ENCODE measurements around the gene RNF25.

Gene RNF25

GRCh38 chr2:218710687-218711549, 39.1 kb upstream of the RNF25 start, which contains the start of gene TTLL4:
TTLL4 (plus strand) TSS chr2:218710835; CDS start chr2:218737677, 26,842 bp downstream.
- TF ChIP-seq TAF1 (IDR thresholded peaks at IDR 0.05; ENCODE audit: borderline replicate concordance, insufficient read depth, low read length): no peak
- TF ChIP-seq REST (IDR thresholded peaks at IDR 0.05; ENCODE audit: insufficient read depth in 1 of 2, low read depth in 2 of 2, low read length in 2 of 2): no peak
- TF ChIP-seq POLR2AphosphoS5 (IDR thresholded peaks at IDR 0.05; ENCODE audit: low read depth, low read length): peak; percentile 51; the same call in 1 of the 2 replicates
- TF ChIP-seq FOXP2 (optimal IDR thresholded peaks at IDR 0.05; ENCODE audit: borderline replicate concordance, extremely low read depth, extremely low read length, insufficient read depth): peak; percentile 83
- no peak for TF ChIP-seq SIN3A (IDR thresholded peaks at IDR 0.05; ENCODE audit: borderline replicate concordance, insufficient read depth, low read length)

- TF ChIP-seq FOXP2 (optimal IDR thresholded peaks at IDR 0.05; ENCODE audit: borderline replicate concordance, extremely low read depth, extremely low read length, insufficient read depth): no peak
- no peak for TF ChIP-seq REST (IDR thresholded peaks at IDR 0.05; ENCODE audit: insufficient read depth in 1 of 2, low read depth in 2 of 2, low read length in 2 of 2)
- TF ChIP-seq SIN3A (IDR thresholded peaks at IDR 0.05; ENCODE audit: borderline replicate concordance, insufficient read depth, low read length): no peak
- TF ChIP-seq TAF1 (IDR thresholded peaks at IDR 0.05; ENCODE audit: borderline replicate concordance, insufficient read depth, low read length): no peak
These were observed 38.5 kb upstream of the RNF25 start for GRCh38 chr2:218710334-218710686.

GRCh38 chr2:218709908-218710307, 38.1 kb upstream of the RNF25 start:
- TF ChIP-seq POLR2AphosphoS5 (IDR thresholded peaks at IDR 0.05; ENCODE audit: low read depth, low read length) (no peak), SIN3A (IDR thresholded peaks at IDR 0.05; ENCODE audit: borderline replicate concordance, insufficient read depth, low read length) (no peak), REST (IDR thresholded peaks at IDR 0.05; ENCODE audit: insufficient read depth in 1 of 2, low read depth in 2 of 2, low read length in 2 of 2) (no peak), FOXP2 (optimal IDR thresholded peaks at IDR 0.05; ENCODE audit: borderline replicate concordance, extremely low read depth, extremely low read length, insufficient read depth) (no peak), TAF1 (IDR thresholded peaks at IDR 0.05; ENCODE audit: borderline replicate concordance, insufficient read depth, low read length) (no peak)

GRCh38 chr2:218708086-218708485, 36.3 kb upstream of the RNF25 start:
- no peak for TF ChIP-seq TAF1 (IDR thresholded peaks at IDR 0.05; ENCODE audit: borderline replicate concordance, insufficient read depth, low read length)

- TF ChIP-seq REST (IDR thresholded peaks at IDR 0.05; ENCODE audit: insufficient read depth in 1 of 2, low read depth in 2 of 2, low read length in 2 of 2): no peak
- no peak for TF ChIP-seq POLR2AphosphoS5 (IDR thresholded peaks at IDR 0.05; ENCODE audit: low read depth, low read length)
- TF ChIP-seq SIN3A (IDR thresholded peaks at IDR 0.05; ENCODE audit: borderline replicate concordance, insufficient read depth, low read length): no peak
- TF ChIP-seq TAF1 (IDR thresholded peaks at IDR 0.05; ENCODE audit: borderline replicate concordance, insufficient read depth, low read length): no peak
- no peak for TF ChIP-seq FOXP2 (optimal IDR thresholded peaks at IDR 0.05; ENCODE audit: borderline replicate concordance, extremely low read depth, extremely low read length, insufficient read depth)
These were observed 31.5 kb upstream of the RNF25 start for GRCh38 chr2:218703341-218703740.
